HG03558 (cell line): Measurements from ENCODE around the gene SLC38A9.
"Not testable (repeated sequence)": the region's sequence is repeated elsewhere in the genome, so short reads cannot be mapped to it uniquely, and the experiment has no call there.

Source experiments
- ATAC-seq: cut with Tn5 transposase; IDR thresholded peaks from one replicate; pipeline ENCODE4 v1.9.1; 2021; ENCODE audit warnings: moderate number of reproducible peaks; ENCODE audit not compliant: unreplicated experiment; ENCODE audit errors: extremely low read depth

Gene SLC38A9

DNA sequence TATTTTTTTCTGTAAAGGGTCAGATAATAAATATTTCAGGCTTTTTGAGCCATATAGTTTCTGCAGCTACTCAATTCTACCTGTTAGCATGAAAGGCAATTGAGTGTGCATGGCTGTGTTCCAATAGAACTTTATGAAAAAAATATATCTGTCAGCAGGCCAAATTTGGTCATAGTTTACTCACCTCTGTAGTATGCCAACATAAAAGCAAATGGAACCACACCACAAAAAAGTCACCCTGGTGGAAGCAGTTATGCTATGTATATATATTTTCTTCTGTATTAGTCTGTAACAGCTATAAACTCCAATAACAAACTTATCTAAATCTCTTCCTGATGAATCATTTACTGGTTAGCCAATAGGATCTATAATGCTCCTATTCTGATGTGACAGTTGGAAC, 3.4 kb downstream of the SLC38A9 start:
- no peak for ATAC-seq

DNA sequence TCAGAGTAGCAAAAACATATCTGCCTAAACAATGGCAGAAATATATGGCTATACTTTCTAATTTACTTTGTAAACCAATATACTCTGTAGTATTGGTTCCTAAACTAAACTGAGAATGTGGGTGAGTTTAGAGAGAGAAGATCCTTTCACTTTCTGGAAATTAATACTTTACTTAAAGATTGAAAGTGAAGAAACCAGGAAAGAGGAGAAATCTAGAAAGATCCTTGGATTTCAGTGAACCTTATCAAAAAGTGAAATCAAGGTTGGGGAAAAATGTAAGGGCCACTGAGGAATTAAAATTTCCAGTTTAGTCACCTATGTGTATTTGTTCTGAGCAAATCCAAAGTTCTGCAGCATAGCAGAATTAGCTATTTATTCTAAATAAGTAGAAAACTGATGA, 5.9 kb downstream of the SLC38A9 start:
- ATAC-seq: no peak

DNA sequence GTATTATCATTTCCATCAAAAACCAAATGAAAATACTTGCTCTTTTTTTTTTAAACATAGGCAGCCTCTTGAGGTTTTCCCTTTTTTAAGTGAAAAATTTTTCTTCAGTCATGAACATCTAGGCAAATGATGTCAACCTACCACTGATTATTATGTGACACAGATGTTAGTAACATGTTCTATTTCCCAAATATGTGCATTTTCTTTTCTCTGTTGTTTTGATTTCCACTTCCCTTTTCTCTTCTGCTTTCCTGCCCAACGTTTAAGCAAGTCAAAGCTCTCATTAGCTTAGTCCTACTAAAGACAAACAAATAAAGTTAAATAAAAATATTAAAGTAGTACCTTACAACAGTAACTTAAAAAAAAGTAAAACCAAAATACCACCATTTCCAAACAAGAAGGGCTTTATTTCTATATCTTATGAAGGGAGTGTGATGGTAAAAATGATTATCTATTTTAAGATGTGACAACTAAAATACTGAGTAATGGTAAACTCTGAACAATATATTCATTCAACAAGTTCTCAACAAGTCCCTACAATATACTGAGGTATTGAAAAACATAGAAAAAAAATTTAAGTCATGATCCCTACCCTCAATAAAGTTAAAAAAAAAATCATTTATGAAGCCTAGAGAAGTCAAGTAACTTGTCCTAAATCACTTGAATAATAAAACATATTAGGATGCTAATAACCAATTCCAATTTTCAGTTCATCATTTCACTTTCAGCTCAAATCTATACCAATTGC, 9.4 kb downstream of the SLC38A9 start:
- no peak for ATAC-seq

DNA sequence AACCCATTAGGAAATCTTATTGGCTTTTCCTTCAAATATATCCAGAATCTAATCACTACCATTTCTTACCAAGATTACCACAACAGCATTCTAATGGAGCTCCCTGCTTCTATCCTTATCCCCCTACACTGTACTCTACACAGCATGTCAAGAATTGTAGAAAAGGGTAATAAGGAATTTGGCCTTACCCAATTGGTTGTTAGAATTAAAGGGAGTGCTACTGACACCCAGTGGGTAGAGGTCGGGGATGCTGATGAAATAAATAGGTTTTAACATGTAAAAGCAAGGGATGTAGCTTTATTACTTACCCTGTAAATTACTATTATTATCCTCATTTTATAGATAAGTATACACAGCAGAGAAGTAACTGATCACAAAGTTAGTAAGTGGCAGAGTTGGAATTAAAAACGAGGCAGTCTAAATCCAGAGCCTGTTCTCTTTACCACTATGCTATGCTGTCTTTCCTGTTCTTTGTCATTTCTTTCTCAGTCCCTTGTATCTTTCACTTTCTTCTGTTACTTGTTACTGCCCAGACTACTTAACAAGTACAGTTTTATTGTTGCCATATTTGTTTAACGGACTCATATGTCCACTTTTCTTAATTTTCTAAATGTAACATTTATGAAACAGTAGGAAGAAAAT, 10.5 kb downstream of the SLC38A9 start:
- no peak for ATAC-seq

DNA sequence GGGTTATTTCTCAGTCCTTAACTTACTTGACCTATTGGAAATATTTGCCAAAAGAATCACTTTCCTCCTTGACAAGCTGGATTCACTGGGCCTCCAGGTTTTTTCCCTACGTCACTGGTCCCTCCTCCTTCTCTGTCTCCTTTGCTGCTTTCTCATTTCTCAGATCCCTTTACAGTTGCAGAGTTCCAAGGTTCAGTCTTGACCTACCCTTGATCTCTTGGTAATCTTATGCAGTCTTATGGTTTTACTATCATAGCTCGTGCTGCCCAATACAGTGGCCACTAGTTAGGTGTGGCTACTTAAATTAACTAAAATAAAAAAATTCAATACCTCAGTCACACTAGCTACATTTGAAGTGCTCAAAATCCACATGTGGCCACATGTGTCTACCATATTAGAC, 11.4 kb downstream of the SLC38A9 start:
- ATAC-seq: no peak

DNA sequence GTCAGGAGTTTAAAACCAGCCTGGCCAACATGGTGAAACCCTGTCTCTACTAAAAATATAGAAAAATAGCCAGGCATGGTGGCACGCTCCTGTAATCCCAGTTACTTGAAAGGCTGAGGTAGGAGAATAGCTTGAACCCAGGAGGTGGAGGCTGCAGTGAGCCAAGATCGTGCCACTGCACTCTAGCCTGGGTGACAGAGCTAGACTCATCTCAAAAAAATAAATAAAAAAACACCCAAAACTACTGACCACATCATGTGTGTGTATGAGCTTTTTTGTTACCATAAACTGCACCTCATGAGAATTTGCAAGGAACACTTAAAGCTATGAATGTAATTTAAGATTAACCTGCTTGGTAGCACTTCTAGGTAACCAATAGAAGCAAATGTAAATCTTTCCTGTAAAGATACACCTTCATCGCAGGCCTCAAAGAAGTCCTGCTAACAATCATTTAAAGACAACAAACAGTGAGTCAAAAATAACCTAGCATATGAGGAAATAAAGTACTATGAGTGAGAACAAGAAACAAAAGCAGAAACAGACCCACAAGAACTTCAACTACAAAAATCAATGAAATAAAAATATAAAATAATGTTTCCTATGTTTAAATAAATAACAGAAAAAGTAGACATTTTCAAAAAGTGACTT, 13.0 kb downstream of the SLC38A9 start:
- peak; percentile 56 for ATAC-seq

DNA sequence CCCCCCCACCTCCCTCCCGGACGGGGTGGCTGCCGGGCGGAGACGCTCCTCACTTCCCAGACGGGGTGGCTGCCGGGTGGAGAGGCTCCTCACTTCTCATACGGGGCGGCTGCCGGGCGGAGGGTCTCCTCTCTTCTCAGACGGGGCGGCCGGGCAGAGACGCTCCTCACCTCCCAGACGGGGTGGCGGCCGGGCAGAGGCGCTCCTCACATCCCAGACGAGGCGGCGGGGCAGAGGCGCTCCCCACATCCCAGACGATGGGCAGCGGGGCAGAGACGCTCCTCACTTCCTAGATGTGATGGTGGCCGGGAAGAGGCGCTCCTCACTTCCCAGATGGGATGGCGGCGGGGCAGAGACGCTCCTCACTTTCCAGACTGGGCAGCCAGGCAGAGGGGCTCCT, 15.4 kb downstream of the SLC38A9 start:
- ATAC-seq: not testable (repeated sequence)

DNA sequence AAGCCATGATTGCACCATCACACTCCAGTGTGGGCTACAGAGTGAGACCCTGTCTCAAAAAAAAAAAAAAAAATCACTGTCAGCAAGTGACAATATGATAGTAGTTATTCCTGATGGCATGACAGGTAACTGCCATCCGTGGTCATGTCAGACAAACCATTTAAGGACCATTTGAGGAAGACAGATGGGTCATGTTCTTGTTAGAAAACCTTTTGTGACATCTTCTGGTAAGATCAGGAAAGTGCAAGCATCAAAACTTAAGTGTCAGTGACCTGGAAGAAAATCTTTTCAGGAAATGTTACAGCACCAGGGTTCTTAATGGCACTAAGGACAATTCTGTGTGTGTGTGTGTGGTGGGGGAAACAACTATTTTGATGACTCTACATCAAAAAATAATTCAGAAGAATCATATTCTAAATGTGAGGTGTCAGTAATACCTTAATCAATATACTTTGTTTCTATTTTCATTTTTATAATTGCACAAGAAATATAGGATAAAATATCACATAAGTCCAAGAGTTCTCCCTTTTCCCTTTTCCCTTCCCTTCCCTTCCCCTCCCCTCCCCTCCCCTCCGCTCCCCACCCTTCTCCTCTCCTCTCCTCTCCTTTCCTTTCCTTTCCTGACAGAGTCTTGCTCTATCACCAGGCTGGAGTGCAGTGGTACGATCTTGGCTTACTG, 17.8 kb downstream of the SLC38A9 start:
- no peak for ATAC-seq

DNA sequence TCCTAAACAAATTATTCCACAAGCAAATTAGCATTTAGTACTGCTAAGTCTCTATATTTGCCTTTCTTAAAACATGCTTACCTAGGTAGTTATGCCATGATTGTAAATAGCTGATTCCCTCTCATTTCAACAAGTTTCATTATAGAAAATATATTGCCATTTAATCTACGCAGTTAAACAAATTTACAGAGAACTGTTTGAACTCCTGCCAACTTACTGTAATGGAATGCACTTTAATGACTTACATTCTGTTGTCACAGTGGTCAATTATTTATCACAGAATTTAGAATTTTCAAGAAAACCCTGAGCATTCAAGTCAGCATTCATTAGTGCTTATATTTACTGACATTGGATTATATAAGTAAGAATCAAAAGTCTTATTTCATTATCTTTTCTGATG, 19.6 kb downstream of the SLC38A9 start:
- no peak for ATAC-seq

DNA sequence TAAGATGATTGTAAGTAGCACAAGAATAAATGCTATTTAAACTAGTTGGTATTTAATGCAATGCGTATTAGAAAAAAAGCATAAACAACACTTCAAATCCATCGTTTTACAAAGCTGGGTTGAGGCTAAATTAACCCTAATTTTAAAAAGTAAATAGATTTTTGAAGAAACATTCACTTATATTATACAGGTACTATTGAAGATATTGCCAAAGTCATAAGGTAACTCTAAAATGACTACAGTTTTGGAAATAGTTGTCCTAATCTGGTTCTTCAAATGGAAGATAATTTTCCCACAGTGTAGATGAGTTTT, 20.1 kb downstream of the SLC38A9 start:
- ATAC-seq: no peak

DNA sequence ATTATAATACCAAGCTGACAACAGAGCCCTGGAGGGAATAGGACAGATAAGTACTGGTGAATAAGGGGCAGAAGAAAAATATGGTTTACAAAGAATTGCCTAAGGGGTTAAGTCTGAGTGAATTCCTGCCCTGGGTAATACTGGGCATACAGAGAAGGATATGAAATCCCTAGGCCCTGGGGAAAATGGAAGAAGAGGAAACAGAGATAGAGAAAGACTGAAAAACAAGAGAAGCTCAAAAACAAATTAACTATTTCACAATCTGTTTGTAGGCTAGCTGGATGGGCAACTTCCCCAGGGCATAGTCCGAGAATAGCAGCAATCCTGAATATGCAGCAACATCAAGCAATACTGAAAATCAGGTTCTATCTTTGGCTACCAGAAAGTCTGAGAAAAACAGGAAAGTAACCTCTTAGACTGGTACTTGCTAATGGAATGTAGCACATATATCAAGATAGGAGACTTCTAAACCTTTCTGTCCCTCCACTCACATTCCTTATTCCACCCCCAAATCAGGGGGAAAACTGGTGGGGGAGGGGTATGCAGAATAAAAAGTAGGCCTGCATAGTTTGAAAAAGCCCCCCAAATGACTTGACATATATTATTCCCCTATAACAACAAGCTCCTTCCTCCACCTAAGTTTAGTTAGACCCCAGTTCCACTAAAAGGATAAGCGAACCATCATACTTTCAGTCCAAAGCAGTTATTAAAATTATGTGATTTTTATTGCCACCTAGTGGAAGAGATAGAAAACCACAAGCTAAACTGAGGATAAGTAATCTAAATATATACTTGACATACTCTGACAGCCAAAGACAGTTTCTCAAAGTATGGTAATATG, 20.6 kb downstream of the SLC38A9 start:
- no peak for ATAC-seq

DNA sequence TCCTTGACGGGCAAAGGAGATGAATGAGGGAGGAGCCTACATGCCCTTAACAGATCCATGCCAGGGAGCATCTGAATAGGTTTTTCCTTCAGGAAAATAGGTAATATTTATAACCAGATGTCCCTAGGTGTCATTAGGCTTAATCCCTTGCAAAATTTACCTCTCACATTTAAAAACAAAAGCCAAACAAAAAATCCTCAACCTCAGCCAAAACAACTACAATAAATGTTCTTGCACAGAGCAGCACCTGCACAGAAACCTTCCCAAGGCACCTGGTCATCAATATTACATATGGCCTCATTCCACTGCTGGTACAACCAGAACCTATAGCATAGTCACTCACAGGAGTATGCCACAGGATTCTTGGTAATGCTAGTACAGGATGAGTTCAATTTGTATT, 30.1 kb downstream of the SLC38A9 start:
- ATAC-seq: no peak

DNA sequence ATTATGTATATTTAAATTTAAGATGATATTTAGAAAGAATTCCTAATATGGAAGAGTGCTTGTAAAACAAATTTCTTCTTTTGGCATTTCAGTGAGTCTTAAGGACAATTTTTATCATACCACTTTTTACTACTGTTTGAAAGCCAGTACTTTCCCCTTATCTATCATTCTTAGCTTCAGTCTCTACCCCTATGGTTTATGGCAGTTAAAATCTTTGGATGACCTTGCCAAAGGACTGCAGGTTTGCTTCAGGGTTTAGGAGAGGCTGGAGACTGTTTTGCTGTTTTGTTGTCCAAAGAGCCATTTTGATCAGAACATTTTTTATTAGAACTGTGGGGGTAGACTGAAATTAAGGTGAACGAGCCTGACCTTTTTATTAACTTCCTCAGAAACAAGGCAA, 30.8 kb downstream of the SLC38A9 start:
- ATAC-seq: no peak

DNA sequence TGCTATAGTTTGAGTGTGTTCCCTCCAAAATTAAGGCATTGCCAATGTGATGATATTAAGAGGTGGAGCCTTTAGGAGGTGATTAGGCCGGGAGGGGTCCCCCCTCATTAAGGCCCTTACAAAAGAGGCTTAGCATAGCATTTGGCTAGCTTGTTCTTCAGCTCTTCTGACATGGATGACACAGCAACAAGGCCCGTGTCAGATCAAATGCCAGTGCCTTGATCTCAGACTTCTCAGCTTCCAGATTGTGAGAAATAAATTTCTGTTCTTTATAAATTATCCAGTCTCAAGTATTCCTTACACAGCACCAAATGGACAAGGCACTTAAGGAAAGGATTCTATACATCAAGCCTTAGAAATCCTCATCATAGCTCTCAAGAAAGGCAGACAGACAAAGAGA, 31.8 kb downstream of the SLC38A9 start:
- no peak for ATAC-seq

DNA sequence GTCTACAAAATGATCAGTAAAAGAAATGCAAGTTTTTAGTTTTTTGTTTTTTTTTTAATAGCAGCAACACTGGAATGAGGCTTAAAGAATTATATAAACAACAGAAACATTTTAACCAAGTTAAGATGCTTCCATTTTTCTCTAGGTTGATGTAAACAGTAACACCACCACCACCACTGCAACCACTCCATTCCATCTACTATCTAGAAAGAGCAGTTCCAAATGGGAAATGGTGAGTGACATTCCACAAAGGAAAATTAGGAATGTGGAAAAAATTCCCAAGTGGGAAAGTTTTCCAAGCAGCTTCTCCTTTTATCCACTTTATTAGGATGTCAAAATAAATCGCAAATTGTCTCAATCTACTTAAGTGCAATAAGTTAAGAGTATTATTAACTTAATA, 32.6 kb downstream of the SLC38A9 start:
- no peak for ATAC-seq

DNA sequence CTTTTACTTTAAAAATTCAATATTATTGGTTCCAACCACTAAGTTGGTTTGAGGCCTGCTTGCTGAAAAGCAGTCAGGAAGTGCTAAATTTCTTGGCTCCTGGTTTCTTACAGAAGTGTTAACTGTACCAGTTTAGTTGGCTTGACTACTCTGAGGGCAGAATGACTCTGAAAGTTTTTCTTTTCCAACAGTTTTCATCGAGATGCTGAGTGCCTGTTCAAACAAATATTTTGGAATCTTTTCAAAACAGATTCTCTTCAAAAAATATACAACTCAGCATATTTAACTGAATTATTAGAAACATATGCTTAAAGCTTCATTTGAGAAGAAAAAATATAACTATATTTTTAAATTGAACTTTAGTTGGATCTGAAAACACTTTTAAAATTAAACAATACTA, 37.0 kb downstream of the SLC38A9 start:
- no peak for ATAC-seq

DNA sequence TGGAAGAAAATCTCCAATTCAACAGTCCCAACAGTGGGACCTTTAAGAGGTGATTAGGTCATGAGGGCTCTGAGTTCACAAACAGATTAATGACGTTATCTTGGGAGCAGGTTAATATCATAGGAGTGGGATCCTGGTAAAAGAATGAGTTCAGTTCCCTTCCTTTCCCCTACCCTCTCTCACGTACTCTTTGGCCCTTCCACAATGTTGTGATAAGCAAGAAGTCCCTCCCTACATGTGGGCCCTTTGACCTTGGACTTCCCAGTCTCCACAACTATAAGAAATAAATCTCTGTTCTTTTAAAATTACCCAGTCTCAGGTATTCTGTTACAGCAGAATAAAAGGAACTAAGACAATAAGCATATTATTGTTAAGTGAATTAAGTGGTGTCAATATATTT, 37.8 kb downstream of the SLC38A9 start:
- ATAC-seq: no peak

DNA sequence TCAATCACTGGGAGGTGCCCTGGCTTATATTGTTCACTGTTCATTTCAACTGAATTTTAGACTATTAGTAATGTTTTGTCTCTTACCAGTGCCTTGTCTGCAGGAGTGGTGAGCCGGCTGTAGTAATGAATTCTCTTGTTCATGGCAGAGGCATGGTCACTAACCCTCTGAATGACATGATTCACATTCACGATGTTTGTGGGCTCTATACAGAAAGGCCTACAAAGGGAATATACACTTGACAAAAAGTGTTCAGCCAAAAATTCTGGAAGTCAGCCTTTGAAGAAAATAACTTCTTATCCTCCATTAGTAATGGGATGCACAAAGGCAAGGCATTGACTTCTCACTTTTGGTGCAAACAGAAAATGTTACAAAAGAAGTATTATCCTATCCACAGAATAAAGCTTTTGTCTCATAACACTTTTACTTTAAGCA, 39.6 kb downstream of the SLC38A9 start:
- no peak for ATAC-seq

DNA sequence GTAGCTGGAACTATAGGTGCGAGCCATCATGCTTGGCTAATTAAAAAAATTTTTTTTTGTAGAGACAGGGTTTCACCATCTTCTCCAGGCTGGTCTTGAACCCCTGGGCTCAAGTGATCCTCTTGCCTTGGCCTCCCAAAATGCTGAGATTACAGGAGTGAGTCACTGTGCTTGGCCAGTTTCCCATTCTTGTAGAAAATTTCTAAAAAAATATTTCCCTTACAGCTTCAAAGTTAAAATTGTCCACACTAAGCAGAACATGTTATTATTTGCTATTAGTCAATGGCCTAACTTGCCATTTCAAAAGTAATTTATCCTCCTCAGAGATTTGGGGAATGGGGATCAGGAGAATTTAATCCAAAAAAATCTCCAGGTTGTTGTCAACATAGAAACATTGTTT, 40.1 kb downstream of the SLC38A9 start:
- ATAC-seq: no peak

DNA sequence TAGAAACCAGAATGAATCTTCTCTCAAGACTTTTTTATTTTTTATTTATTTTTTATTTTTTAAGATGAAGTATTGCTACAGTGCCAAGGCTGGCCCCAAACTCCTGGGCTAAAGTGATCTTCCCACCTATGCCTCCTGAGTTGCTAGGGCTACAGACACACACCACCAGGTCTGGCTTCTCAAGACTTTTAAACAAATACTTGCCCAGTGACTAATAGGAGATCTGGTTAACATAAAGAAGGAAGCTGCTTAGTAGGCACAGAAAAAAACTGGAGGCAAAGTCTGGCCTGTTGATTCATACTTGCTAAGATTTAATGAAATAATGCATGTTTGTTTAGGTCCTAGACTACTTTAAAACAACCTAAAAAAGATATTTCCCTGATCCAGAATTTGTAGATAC, 43.8 kb downstream of the SLC38A9 start:
- no peak for ATAC-seq
